ENCODE results near the gene JAG1. TPM values are rescaled to one million over a fixed set of nuclear protein-coding genes. Genes with fewer than 3 reads are reported as not detected.

Gene JAG1
- total and polyA plus RNA-seq, 4 donors = 11.9 to 70.3 (median 46.8) TPM

GRCh38 chr20:10672624-10673127 is 1.1 kb downstream of the JAG1 start:
- Histone ChIP-seq H3K4me1 (ENCODE audit: control insufficient read depth in 5 of 5, insufficient read depth in 5 of 5, low read length in 5 of 5) (peaks cover 0 to 35% (median 6%) of the 10 kb centered on the region in 5 donors), H3K4me3 (peak overlapping the region; percentile 94), H3K36me3 (ENCODE audit: control insufficient read depth in 4 of 4, insufficient read depth in 4 of 4, low read length in 4 of 4) (peaks cover 0 to 13% (median 4%) of the 10 kb centered on the region in 4 donors), H3K9ac (ENCODE audit: insufficient read depth in 1 of 2, low read length in 2 of 2) (peak overlapping the region; percentile 12 to 70), H3K9me3 (ENCODE audit: control insufficient read depth in 4 of 4, insufficient read depth in 3 of 4, low read length in 3 of 4) (no peaks in the 10 kb centered on the region), H3K27ac (ENCODE audit: low read depth in 1 of 2, low read length in 1 of 2) (peak overlapping the region; percentile 74 to 97), H3K27me3 (ENCODE audit: control insufficient read depth in 3 of 3, insufficient read depth in 3 of 3, low read length in 2 of 3) (no peaks in the 10 kb centered on the region)
- TF ChIP-seq CTCF (IDR thresholded peaks at IDR 0.05; ENCODE audit: control extremely low read depth, extremely low read depth) = no peak
- 0 to 1% methylated on average over 47 of the region's 47 CpGs for WGBS, 2 donors
- ATAC-seq (ENCODE audit: insufficient read depth, low FRiP score) (peak; percentile 5), DNase-seq (peak; percentile 61 to 69 (median 64))

GRCh38 chr20:10671919-10672623 is 1.7 kb downstream of the JAG1 start:
- H3K9me3 ChIP-seq (ENCODE audit: control insufficient read depth in 4 of 4, insufficient read depth in 3 of 4, low read length in 3 of 4) = no peaks in the 10 kb centered on the region
- no peaks in the 10 kb centered on the region for H3K27me3 ChIP-seq (ENCODE audit: control insufficient read depth in 3 of 3, insufficient read depth in 3 of 3, low read length in 2 of 3)
- TF ChIP-seq CTCF (IDR thresholded peaks at IDR 0.05; ENCODE audit: control extremely low read depth, extremely low read depth) = no peak
- 0 to 1% methylated on average over 37 to 42 of the region's 42 CpGs for WGBS, 2 donors
- peaks cover 0 to 35% (median 6%) of the 10 kb centered on the region in 5 donors for H3K4me1 ChIP-seq (ENCODE audit: control insufficient read depth in 5 of 5, insufficient read depth in 5 of 5, low read length in 5 of 5)
- peak overlapping the region; percentile 94 for H3K4me3 ChIP-seq
- ATAC-seq (ENCODE audit: insufficient read depth, low FRiP score) = peak; percentile 10
- peak overlapping the region; percentile 12 to 70 for H3K9ac ChIP-seq (ENCODE audit: insufficient read depth in 1 of 2, low read length in 2 of 2)
- H3K27ac ChIP-seq (ENCODE audit: low read depth in 1 of 2, low read length in 1 of 2) = peak overlapping the region; percentile 74 to 97
- peak; percentile 83 to 87 (median 86) for DNase-seq
- peaks cover 0 to 18% (median 7%) of the 10 kb centered on the region in 4 donors for H3K36me3 ChIP-seq (ENCODE audit: control insufficient read depth in 4 of 4, insufficient read depth in 4 of 4, low read length in 4 of 4)

- Histone ChIP-seq H3K4me3 (peak overlapping the region; percentile 35), H3K27me3 (ENCODE audit: control insufficient read depth in 3 of 3, insufficient read depth in 3 of 3, low read length in 2 of 3) (no peaks in the 10 kb centered on the region), H3K36me3 (ENCODE audit: control insufficient read depth in 4 of 4, insufficient read depth in 4 of 4, low read length in 4 of 4) (peaks cover 0 to 18% (median 7%) of the 10 kb centered on the region in 4 donors), H3K9me3 (ENCODE audit: control insufficient read depth in 4 of 4, insufficient read depth in 3 of 4, low read length in 3 of 4) (no peaks in the 10 kb centered on the region), H3K27ac (ENCODE audit: low read depth in 1 of 2, low read length in 1 of 2) (peak overlapping the region; percentile 74 to 97), H3K9ac (ENCODE audit: insufficient read depth in 1 of 2, low read length in 2 of 2) (peak overlapping the region in 1 of 2 donors; percentile 42), H3K4me1 (ENCODE audit: control insufficient read depth in 5 of 5, insufficient read depth in 5 of 5, low read length in 5 of 5) (peaks cover 0 to 39% (median 11%) of the 10 kb centered on the region in 5 donors)
- DNase-seq (peak; percentile 88 to 93 (median 91)), ATAC-seq (ENCODE audit: insufficient read depth, low FRiP score) (peak; percentile 51)
- WGBS, 2 donors = 3 to 4% methylated on average over 13 of the region's 13 CpGs
- peak; percentile 6 for TF ChIP-seq CTCF (IDR thresholded peaks at IDR 0.05; ENCODE audit: control extremely low read depth, extremely low read depth)
Measured at GRCh38 chr20:10671221-10671918, 2.4 kb downstream of the JAG1 start.
